Ishikawa (cell line): ENCODE measurements around the gene SDK1.

ENCODE experiments used
- CEBPB ChIP-seq: IDR thresholded peaks from 2 replicates; pipeline ENCODE4 v1.6.1; 2012
- EGR1 ChIP-seq: IDR thresholded peaks from 2 replicates; pipeline ENCODE4 v1.6.1; 2012
- EP300 ChIP-seq: IDR thresholded peaks from 2 replicates; pipeline ENCODE4 v1.6.1; 2012; ENCODE audit warnings: borderline replicate concordance
- FOXM1 ChIP-seq: IDR thresholded peaks from 2 replicates; pipeline ENCODE4 v1.6.1; 2012; ENCODE audit warnings: low read depth, borderline replicate concordance
- MAX ChIP-seq: IDR thresholded peaks from 2 replicates; pipeline ENCODE4 v1.6.1; 2012
- RAD21 ChIP-seq: IDR thresholded peaks from 2 replicates; pipeline ENCODE4 v1.6.1; 2012; ENCODE audit warnings: low read depth
- TAF1 ChIP-seq: IDR thresholded peaks from 2 replicates; pipeline ENCODE4 v1.6.1; 2012; ENCODE audit warnings: low read depth, mild to moderate bottlenecking
- TCF12 ChIP-seq: IDR thresholded peaks from 2 replicates; pipeline ENCODE4 v1.6.1; 2012; ENCODE audit warnings: low read depth
- USF1 ChIP-seq: IDR thresholded peaks from 2 replicates; pipeline ENCODE4 v1.6.1; 2012
- YY1 ChIP-seq: IDR thresholded peaks from 2 replicates; pipeline ENCODE4 v1.6.1; 2012; ENCODE audit warnings: low read depth
- ZBTB7A ChIP-seq: IDR thresholded peaks from 2 replicates; pipeline ENCODE4 v1.6.1; 2012; ENCODE audit warnings: low read depth
- TF ChIP-seq, protein P1 (sequence below): IDR thresholded peaks from 2 replicates; pipeline ENCODE4 v1.6.1; 2012; ENCODE audit warnings: low read depth, mild to moderate bottlenecking

GRCh38 chr7:3760651-3761050 lies 459.6 kb downstream of the SDK1 start:
- TF ChIP-seq CEBPB (no peak), TCF12 (no peak), ZBTB7A (no peak), RAD21 (no peak), EGR1 (no peak), MAX (no peak), EP300 (no peak), YY1 (no peak), TAF1 (no peak), USF1 (no peak), FOXM1 (no peak)
- TF ChIP-seq, protein P1, sequence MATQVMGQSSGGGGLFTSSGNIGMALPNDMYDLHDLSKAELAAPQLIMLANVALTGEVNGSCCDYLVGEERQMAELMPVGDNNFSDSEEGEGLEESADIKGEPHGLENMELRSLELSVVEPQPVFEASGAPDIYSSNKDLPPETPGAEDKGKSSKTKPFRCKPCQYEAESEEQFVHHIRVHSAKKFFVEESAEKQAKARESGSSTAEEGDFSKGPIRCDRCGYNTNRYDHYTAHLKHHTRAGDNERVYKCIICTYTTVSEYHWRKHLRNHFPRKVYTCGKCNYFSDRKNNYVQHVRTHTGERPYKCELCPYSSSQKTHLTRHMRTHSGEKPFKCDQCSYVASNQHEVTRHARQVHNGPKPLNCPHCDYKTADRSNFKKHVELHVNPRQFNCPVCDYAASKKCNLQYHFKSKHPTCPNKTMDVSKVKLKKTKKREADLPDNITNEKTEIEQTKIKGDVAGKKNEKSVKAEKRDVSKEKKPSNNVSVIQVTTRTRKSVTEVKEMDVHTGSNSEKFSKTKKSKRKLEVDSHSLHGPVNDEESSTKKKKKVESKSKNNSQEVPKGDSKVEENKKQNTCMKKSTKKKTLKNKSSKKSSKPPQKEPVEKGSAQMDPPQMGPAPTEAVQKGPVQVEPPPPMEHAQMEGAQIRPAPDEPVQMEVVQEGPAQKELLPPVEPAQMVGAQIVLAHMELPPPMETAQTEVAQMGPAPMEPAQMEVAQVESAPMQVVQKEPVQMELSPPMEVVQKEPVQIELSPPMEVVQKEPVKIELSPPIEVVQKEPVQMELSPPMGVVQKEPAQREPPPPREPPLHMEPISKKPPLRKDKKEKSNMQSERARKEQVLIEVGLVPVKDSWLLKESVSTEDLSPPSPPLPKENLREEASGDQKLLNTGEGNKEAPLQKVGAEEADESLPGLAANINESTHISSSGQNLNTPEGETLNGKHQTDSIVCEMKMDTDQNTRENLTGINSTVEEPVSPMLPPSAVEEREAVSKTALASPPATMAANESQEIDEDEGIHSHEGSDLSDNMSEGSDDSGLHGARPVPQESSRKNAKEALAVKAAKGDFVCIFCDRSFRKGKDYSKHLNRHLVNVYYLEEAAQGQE = no peak
